Stimulated activated CD4-positive, alpha-beta T cell treated with anti-CD3 and anti-CD28 coated beads, Interleukin-1b, Interleukin-23, amount 100 ng/mL, for 1 hour (primary cell): Measurements from ENCODE around the gene ACAA2.
"Not testable (repeated sequence)": the region's sequence is repeated elsewhere in the genome, so short reads cannot be mapped to it uniquely, and the experiment has no call there.

Experiments
- DNase-seq, 2 donors: peaks; one replicate each; pipeline ENCODE4 v3.0.0-alpha.2; 2020; ENCODE audit warnings: low read depth in 2 of 2

Gene ACAA2

GRCh38 chr18:49844903-49845302 is 31.6 kb upstream of the ACAA2 start:
- DNase-seq, result no peak

GRCh38 chr18:49843778-49844625 is 30.7 kb upstream of the ACAA2 start:
- DNase-seq, result no peak

GRCh38 chr18:49843131-49843530 is 29.8 kb upstream of the ACAA2 start:
- no peak for DNase-seq

- no peak for DNase-seq
Measured at GRCh38 chr18:49842656-49843055, 29.3 kb upstream of the ACAA2 start.

GRCh38 chr18:49841236-49842217 is 28.2 kb upstream of the ACAA2 start:
- DNase-seq, result no peak

- no peak for DNase-seq
Measured at GRCh38 chr18:49839012-49839411, 25.7 kb upstream of the ACAA2 start.

GRCh38 chr18:49838381-49838780 is 25.0 kb upstream of the ACAA2 start:
- no peak for DNase-seq

GRCh38 chr18:49837889-49838288 is 24.6 kb upstream of the ACAA2 start:
- no peak for DNase-seq

GRCh38 chr18:49837316-49837835 is 24.0 kb upstream of the ACAA2 start:
- not testable (repeated sequence) for DNase-seq

GRCh38 chr18:49835405-49835804 is 22.1 kb upstream of the ACAA2 start:
- no peak for DNase-seq

- no peak for DNase-seq
Measured at GRCh38 chr18:49834258-49834657, 20.9 kb upstream of the ACAA2 start.

- DNase-seq, result no peak
Measured at GRCh38 chr18:49833814-49834213, 20.5 kb upstream of the ACAA2 start.

- DNase-seq, result no peak
Measured at GRCh38 chr18:49832221-49832647, 18.9 kb upstream of the ACAA2 start.

GRCh38 chr18:49827996-49828395 is 14.7 kb upstream of the ACAA2 start:
- no peak for DNase-seq

GRCh38 chr18:49819823-49820671 is 6.7 kb upstream of the ACAA2 start:
- DNase-seq, result no peak

GRCh38 chr18:49819071-49819662 is 5.8 kb upstream of the ACAA2 start:
- no peak for DNase-seq

- DNase-seq, result no peak
Measured at GRCh38 chr18:49817947-49818346, 4.6 kb upstream of the ACAA2 start.

GRCh38 chr18:49815927-49816326 is 2.6 kb upstream of the ACAA2 start:
- no peak for DNase-seq

- DNase-seq, result no peak
Measured at GRCh38 chr18:49814147-49814499, 790 bp upstream of the ACAA2 start.

GRCh38 chr18:49813069-49813318 is 339 bp downstream of the ACAA2 start:
- no peak for DNase-seq

- DNase-seq, result no peak
Measured at GRCh38 chr18:49812286-49813068, 856 bp downstream of the ACAA2 start.
